GM12892 (cell line): ENCODE measurements around the gene LMF2.

Experiments
- POLR2A ChIP-seq: IDR thresholded peaks from 2 replicates; pipeline ENCODE4 v1.6.1; 2011; ENCODE audit warnings: low read depth, low read length, control low read depth
- POLR2AphosphoS5 ChIP-seq: IDR thresholded peaks from 2 replicates; pipeline ENCODE4 v1.6.1; 2011; ENCODE audit warnings: low read depth, low read length, control low read depth

DNA sequence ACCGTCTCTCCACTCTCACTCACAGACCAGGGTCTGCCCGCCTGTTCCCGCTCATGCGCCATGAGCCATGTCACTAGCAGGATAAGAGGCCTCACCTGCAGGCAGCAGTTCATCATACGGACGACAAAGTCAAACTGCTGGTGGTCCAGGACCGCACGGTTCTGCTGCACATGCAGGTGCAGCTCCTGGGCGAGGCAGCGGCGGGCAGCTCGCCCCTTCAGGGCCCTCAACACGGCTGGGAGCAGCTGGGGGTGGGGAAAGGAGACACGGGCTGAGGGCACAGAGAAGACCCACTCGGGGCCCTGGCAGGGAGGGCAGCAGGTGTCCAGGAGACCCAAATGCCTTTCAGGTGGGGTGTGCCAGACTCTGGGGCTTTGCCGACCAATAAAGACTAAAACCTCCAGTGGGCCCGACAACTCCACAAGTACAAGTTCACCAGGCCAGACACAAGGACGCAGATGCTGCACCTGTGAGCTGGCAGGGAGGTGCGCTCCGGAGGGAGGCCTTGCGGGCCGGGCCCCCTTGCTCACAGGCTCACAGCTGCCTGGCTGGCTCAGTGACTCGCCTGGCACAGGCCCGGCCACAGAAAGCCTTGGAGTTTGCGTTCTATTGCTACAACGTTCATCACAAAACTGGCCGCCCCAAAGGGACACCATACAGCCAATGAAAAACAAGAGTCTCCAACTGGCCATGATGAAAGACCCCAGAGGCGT lies 44.2 kb downstream of the LMF2 start:
- TF ChIP-seq POLR2AphosphoS5 (no peak), POLR2A (no peak)
